GM12875 (cell line): ENCODE measurements around the gene KCNAB2.

ENCODE experiments used
- H3K4me3 ChIP-seq: one replicate; pipeline ENCODE4 v1.5.1; 2011; ENCODE audit warnings: low read depth, low read length, control low read depth
- TF ChIP-seq, protein P1 (sequence below): IDR thresholded peaks from 2 replicates; pipeline ENCODE4 v1.5.1; 2011; ENCODE audit warnings: low read depth, mild to moderate bottlenecking, control low read depth, inconsistent platforms, low read length, moderate library complexity, borderline replicate concordance; ENCODE audit not compliant: insufficient read depth

The KCNAB2 gene

DNA sequence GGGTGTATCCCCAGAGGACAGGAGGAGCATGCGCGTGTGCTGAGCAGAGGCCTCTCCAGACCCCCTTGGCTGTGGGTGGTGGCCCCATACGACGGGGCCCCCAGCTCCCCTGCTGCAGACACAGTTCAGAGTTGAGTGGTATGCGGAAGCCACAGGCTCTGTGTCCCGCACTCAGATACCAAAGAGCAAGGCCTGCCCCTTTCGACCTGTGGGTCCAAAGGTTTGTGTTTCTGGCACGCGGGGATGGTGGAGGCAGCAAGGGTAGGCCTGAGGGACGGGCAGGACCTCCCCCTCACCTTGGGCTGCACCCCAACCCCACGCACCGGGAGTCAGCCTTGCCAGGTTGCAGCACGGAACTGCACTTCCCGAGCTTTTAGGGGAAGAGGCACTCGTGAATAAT, at the start of gene KCNAB2:
Gene KCNAB2, plus strand, starts transcription at position 328 of the 400 bp plus-strand sequence. CDS start 5,649 bp downstream, outside the sequence.
- H3K4me3 ChIP-seq, result no peak within 1 kb of the TSS
- TF ChIP-seq, protein P1, sequence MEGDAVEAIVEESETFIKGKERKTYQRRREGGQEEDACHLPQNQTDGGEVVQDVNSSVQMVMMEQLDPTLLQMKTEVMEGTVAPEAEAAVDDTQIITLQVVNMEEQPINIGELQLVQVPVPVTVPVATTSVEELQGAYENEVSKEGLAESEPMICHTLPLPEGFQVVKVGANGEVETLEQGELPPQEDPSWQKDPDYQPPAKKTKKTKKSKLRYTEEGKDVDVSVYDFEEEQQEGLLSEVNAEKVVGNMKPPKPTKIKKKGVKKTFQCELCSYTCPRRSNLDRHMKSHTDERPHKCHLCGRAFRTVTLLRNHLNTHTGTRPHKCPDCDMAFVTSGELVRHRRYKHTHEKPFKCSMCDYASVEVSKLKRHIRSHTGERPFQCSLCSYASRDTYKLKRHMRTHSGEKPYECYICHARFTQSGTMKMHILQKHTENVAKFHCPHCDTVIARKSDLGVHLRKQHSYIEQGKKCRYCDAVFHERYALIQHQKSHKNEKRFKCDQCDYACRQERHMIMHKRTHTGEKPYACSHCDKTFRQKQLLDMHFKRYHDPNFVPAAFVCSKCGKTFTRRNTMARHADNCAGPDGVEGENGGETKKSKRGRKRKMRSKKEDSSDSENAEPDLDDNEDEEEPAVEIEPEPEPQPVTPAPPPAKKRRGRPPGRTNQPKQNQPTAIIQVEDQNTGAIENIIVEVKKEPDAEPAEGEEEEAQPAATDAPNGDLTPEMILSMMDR, result no peak

GRCh38 chr1:5996641-5997270, 48.9 kb upstream of the KCNAB2 start:
- TF ChIP-seq, protein P1, result no peak
- H3K4me3 ChIP-seq, result no peak overlapping the region

- H3K4me3 ChIP-seq, result no peak overlapping the region
- TF ChIP-seq, protein P1, result no peak
Observed at GRCh38 chr1:5997316-5997715, 48.4 kb upstream of the KCNAB2 start.

GRCh38 chr1:5998051-5998905, 47.4 kb upstream of the KCNAB2 start:
- H3K4me3 ChIP-seq, result no peak overlapping the region

DNA sequence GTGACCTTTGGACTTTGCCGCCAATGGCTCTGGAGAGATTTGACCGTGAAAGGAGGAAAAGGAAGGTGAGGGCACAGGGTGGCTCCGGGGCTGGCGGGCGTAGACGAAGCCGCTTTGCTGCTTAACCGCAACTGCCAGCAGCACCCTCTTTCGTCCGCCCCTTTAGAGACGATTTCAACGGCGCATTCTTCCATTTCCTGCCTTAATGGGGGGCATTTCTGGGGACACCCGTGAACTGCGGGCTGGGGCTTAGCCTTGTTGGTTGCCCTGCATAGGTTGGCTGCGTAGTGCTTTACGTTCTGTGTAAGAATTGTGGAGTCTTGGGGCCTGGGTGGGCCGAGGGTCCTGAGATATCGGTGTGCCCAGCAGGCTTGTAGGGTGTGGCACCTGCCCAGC, 46.8 kb upstream of the KCNAB2 start:
- no peak overlapping the region for H3K4me3 ChIP-seq
- TF ChIP-seq, protein P1, result no peak

More at GRCh38 chr1:5998051-5998905, 47.4 kb upstream of the KCNAB2 start:
- TF ChIP-seq, protein P1, result no peak

GRCh38 chr1:5999711-6000443, 45.8 kb upstream of the KCNAB2 start:
- TF ChIP-seq, protein P1, result no peak
- H3K4me3 ChIP-seq, result no peak overlapping the region
